Ovary (tissue), 3 donors: ENCODE data around the gene EDC3.

Experiments used
- CTCF ChIP-seq, 3 donors: fragments of 450-650 bp in 2 of 3; fragments of 200-600 bp in 1 of 3; IDR thresholded peaks; one replicate each; pipeline versions ENCODE4 v1.5.1 to v1.8.0; 2016 to 2022; ENCODE audit warnings: antibody characterized with exemption in 3 of 3, mild to moderate bottlenecking in 1 of 3
- EP300 ChIP-seq: sonication (generic); formaldehyde crosslinking; IDR thresholded peaks from one replicate; pipeline ENCODE4 v1.6.1; 2017; ENCODE audit warnings: antibody characterized with exemption
- POLR2A ChIP-seq: fragments of 450-650 bp; IDR thresholded peaks from one replicate; pipeline ENCODE4 v1.6.1; 2017; ENCODE audit warnings: antibody characterized with exemption, mild to moderate bottlenecking, moderate library complexity
- donor health status: DM: no; HTN: no; CAD: no.

GRCh38 chr15:74726774-74727164 lies 30.9 kb upstream of the EDC3 start:
- TF ChIP-seq POLR2A (no peak), EP300 (no peak), CTCF (IDR thresholded peaks at IDR 0.05) (no peak)
